Iris pigment epithelial cell (primary cell): ENCODE results near the gene CXXC5.

Experiments
- DNase-seq: peaks from one replicate; pipeline ENCODE4 v3.0.0-alpha.2; 2011; ENCODE audit warnings: low read depth

Gene CXXC5

DNA sequence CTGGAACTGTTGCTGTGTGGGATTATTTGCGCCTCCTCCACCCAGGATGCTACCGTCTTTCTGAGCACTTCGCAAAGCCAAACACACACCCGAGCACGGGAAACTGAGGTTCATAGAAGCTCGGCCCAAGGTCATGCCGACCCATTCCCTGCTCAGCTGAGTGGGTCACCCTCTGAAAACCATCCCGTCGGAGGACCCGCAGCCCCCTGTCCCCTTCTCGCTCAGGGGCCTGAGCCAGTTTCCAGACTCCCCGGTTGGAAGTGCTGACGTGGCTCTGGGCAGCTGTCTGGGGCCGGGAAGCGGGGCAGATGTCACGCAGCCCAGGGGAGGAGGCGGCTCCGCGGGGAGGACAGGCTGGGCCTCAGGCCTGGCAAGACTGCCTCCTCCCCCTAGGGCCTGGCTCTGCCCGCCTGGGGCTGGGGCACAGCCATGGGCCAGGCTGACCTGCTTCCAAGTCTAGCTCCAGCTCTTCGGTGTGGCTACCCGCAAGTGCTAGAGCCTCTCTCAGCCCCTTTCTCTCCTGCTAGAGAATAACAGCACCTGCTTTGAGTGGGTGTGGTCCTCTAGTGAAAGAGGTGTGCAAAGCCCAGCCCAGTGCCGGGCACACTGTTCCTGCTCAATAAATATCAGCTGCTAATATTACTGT lies 9.9 kb upstream of the CXXC5 start:
- DNase-seq, result peak; percentile 66

DNA sequence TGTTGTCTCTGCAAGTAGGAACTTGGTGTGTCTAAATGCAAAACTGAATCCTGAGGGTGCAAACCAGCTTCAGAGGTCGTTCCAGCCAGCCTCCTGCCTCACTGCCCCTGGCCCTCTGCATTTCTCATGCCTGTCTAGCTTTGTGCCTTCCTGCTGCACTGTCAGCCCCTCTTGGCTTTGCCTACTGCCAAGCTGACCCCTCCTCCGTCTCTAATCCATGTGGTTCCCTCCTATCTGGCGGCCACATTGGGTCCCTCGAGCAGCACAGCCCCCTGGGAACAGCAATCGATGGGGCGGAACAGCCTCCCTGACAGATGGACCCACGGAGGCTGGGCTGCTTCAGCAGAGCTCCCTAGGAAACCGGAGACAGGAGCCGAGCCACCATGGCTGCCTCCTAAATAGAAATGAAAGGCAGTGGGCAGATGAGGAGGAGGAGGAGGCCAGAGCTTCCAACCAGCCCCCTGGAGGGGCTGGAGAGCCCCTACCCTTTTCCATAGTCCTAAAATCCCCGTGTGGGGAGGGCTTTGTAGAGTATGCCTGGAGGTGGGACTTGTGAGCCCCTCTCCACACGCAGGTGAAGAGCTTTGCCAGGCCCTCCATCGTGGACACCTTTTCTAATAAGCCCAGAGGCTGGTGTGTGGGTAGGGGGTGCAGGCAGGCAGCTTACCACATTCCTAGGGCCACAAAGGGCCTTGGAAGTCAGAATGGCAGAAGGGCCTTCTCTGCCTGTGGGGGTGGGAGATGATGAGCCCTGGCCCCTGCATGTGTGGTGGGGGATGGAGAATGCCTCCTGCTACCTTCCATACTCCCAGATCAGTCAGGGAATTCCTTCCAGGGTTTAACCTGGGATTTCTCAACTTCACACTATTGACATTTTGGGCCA lies 9.2 kb upstream of the CXXC5 start:
- no peak for DNase-seq

GRCh38 chr5:139639619-139640380 lies 8.3 kb upstream of the CXXC5 start:
- no peak for DNase-seq

DNA sequence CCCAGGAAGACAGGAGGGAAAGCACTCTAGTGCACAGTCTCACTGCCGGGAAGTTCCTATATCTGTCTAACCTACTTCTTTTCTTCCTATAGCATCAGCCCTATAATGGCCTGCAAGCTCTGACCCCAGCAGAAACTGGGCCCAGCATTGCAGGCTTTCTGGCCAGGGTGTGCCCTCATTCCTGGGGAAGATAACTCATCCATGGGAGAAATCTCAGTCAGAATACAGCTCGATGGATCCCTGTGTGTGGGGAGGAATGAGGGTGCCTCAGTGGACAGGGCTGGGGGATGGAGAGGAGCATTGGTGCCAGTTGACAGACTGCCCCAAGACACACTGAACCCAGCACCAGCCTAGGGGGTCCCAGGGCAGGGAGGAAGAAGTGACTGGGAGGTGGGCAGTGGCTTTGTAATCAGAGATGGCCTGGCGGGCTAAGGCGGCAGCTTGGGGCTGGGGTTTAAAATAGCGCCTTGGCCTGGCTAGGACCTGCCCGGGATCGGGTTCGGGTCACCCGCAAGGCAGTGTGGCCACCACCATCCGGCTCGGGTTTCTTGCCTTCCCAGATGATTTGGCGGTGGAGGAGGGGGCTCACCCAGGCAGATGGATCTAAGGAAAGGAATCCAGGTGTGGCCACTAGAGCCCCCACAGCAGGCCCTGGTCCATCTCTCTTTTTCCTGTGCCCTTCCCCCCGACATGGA lies 7.6 kb upstream of the CXXC5 start:
- no peak for DNase-seq

DNA sequence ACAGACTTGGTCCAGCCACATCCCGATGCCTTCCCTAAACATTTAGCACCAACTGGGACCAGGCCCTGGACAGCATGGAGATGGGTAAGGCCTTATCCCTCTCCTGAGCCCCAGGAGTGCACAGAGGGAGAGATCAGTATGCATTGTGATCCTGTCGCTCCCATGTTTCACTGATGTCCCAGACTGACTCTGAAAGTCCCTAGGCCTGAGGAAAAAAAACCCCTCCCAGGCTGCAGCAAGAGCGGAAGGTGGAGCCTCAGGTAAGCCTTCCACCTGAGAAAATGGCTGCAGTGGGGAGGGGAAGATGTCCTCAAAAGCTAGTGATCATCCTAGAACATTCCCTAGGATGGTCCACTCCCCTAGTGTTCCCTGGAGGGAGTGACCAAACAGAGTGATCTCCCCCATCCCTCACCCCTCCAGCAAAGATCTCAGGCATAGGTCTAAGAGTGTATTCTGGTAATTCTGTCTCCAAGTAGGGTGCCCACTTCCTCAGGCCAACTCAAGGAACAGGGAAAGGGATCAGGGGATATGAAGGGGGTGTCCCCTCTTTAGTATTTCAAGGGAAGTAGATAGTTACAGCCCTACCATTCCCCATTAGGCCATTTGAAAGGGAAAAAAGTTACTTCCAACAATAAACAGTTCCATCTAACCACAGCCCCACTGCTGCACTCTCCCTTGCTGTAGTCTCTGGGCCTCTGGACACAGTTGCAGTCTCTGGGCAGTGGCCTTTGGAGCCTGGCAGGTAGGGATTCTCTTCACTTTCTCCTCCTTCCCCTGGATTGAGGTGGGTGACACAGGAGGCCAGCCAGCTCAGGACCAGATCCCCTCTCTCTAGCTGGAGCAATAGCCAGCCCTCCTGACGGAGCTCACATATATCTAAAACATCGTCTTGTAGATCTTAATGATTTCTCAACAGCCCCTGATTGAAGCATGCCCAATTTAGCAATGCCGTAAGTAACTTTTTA lies 6.8 kb upstream of the CXXC5 start:
- no peak for DNase-seq

- DNase-seq, result no peak
Observed at GRCh38 chr5:139642213-139642612, 5.9 kb upstream of the CXXC5 start.

- no peak for DNase-seq
Observed at GRCh38 chr5:139642891-139643871, 5.0 kb upstream of the CXXC5 start.

GRCh38 chr5:139644001-139644456 lies 4.1 kb upstream of the CXXC5 start:
- DNase-seq, result no peak

DNA sequence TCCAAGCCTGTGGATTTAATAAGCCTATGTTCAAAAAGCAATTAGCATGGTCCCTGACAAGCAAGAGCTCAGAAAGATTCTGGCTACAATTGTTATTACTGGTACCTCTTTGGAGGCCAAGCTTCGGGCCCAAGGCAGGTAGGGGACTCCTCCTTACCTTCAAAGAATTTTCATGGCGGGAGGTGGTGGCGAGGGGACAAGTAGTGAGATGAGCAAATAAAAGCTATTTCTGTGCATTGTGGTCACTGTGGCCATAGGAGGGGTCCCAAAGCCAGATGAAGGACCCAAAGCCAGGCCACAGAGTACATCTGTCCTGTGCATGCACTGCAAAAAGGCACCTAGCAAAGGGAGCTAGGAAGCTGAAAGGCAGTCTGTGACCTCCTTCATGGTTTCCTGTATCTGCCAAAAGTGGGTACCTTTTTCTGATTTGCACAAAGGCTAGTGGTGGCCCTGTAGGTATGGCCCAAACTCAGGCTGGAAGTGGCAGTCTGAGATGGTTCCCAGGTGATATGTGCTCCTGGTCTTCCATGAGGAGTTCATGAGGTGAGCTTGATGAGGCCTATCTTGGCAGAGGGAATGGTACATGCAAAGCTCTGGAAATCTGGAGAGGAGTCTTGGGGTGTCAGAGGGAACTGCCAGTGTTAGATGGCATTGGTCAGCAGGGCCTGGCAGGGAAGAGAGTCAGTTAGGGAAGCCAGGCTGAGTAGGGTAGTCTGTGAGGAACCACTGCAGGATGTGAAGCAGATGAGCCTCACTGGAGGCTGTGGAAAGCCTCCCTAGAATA lies 3.3 kb upstream of the CXXC5 start:
- DNase-seq, result no peak

- no peak for DNase-seq
Observed at GRCh38 chr5:139645430-139645871, 2.7 kb upstream of the CXXC5 start.

DNA sequence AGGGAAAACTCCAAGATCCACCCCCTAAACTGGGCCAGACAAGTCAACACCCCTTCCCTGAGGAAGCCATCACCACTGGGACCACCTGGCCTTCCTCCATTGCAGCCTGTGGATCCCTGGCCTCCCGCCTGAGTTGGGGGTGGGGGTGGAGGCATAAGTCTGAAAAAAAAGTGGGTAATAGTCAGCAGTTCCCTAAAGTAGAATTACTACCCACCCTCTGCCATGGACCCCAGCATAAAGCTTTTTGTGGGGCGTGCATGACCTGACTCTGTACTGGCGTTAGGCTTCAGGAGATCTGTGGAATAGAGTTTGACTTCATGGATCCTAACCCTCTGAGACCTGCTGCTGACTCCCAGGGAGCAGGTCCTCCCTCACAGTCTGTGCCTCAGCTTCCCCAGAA lies 2.0 kb upstream of the CXXC5 start:
- no peak for DNase-seq

GRCh38 chr5:139646912-139647505 lies 1.1 kb upstream of the CXXC5 start:
- DNase-seq, result no peak

DNA sequence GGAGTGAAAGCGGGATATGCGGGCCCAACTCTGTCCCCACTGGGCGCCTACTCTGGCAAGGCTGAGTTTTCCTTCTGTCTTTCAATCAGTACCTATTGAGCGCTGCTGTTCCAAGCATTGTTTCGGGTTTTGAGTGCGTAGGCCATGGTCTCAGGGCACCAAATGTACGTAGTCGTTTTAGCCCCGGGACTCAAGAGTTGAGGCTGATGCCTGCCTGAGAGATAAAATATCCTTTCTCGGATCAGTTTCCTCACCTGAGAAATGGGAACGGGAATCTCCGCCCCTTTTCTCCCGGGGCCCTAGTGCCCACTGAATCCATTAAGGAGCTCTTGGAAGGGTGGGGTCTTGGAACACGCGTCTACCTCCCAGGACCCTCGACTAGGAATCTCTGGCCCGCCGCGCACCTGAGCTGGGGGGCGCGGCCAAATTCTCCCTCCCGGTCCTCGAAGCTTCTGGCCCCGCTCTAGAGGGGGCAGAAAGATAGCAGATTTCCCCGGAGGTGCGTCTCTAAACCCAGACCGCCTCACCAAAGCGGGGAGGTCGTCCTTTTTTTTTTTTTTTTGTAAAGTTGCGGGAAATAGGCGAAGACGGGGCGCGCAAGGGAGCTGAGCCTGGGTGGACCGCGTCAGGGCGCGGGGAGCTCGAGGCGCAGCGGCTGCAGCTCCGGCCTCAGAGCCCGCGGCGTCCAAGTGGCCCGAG lies 494 bp upstream of the CXXC5 start:
- no peak for DNase-seq

GRCh38 chr5:139649082-139649991 lies 1.2 kb downstream of the CXXC5 start:
- no peak for DNase-seq

DNA sequence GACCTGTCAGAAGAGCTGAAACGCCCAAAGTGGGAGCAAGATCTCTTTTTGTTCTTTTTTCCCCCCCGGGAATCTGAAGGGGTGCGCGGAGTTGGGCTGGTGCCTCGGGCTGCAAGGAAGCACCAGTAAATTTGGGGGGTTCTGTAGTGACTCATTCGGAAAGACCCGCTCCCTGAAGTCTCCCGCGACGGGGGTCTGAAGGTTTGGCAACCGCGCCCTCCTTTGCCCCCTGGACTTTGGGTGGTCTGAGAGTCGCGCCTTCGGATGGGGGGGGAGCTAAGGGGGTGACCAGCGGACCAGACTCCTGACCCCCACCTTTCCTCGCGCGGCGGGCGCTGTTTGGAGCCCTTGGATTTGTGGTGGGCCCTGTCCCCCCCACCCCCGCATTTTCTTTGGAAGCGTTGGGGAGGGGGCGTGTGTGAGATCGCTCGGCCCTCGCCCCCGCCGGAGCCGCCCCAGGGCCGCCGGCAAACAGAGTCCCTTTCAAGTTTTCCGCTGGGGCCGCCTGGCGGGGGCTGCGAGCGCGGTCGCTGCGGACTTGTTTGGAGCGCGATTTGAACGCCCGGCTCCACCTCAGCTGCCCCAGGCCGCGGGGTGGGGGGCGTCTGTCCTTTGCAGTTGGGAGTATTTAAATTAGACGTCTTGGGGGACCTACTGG lies 2.0 kb downstream of the CXXC5 start:
- DNase-seq, result no peak

- no peak for DNase-seq
Observed at GRCh38 chr5:139650689-139651042, 2.5 kb downstream of the CXXC5 start.
